Kidney epithelial cell (primary cell): ENCODE data around the gene LYRM1. TPM values are rescaled to one million over a fixed set of nuclear protein-coding genes. Genes with fewer than 3 reads are reported as not detected.
"Not testable (repeated sequence)": the region's sequence is repeated elsewhere in the genome, so short reads cannot be mapped to it uniquely, and the experiment has no call there.

Experiments
- DNase-seq: peaks from one replicate; pipeline ENCODE4 v3.0.0-alpha.2; 2010; ENCODE audit warnings: low read depth
- H3K27me3 ChIP-seq: 2 replicates; pipeline ENCODE4 v1.6.0; 2011; ENCODE audit warnings: low read length; ENCODE audit not compliant: control insufficient read depth, insufficient read depth
- H3K36me3 ChIP-seq: 2 replicates; pipeline ENCODE4 v1.5.1; 2011; ENCODE audit warnings: low read length; ENCODE audit not compliant: control insufficient read depth, insufficient read depth
- H3K4me3 ChIP-seq: 2 replicates; pipeline ENCODE4 v1.5.1; 2011; ENCODE audit warnings: low read depth, mild to moderate bottlenecking, control low read depth, low read length
- CTCF ChIP-seq: IDR thresholded peaks from 2 replicates; pipeline ENCODE4 v1.5.1; 2011; ENCODE audit warnings: mild to moderate bottlenecking, moderate library complexity, low read length, control low read depth, inconsistent platforms; ENCODE audit not compliant: insufficient read depth, poor library complexity, severe bottlenecking
- total RNA-seq: library from RNA; depleted of rRNA; stranded (reverse); fragments of >200 nt; gene quantifications from 2 replicates; pipeline ENCODE4 v1.2.3, GENCODE V29; 2015

The LYRM1 gene
- total RNA-seq, 1 donor from 2014 or later = 64.8 TPM

- no peak for TF ChIP-seq CTCF
- Histone ChIP-seq H3K4me3 (no peak overlapping the region), H3K27me3 (no peaks in the 10 kb centered on the region), H3K36me3 (no peaks in the 10 kb centered on the region)
- DNase-seq = no peak
Measured at GRCh38 chr16:20944861-20945574, 44.4 kb downstream of the LYRM1 start.

- DNase-seq, H3K36me3 ChIP-seq, H3K27me3 ChIP-seq, H3K4me3 ChIP-seq: not testable (repeated sequence)
Measured at GRCh38 chr16:20945575-20945875, 45.0 kb downstream of the LYRM1 start.

DNA sequence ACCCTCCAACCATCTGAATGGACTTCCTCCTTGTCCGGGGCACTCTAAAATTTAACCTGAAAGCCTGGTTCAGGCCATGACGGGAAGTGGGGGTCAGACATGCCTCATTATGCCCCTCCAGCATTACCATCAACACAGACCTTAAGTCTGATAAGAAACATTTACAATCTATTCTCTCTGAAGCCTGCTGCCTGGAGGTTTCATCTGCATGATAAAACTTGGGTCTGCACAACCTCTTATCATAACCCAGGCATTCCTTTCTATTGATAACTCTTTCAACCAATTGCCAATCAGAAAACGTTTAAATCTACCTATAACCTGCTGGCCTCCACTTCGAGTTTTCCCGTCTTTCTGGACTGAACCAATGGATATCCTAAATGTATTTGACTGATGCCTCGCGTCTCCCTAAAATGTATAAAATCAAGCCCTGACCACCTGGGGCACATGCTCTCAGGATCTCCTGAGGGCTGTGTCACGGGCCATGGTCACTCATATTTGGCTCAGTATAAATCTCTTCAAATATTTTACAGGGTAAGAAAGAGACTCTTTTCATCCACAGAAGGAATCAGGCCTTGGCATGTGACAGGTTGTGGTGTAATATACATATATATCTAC, 45.6 kb downstream of the LYRM1 start:
- no peak for DNase-seq
- H3K27me3 ChIP-seq = no peaks in the 10 kb centered on the region
- H3K4me3 ChIP-seq = no peak overlapping the region
- H3K36me3 ChIP-seq = no peaks in the 10 kb centered on the region
- TF ChIP-seq CTCF = no peak

DNA sequence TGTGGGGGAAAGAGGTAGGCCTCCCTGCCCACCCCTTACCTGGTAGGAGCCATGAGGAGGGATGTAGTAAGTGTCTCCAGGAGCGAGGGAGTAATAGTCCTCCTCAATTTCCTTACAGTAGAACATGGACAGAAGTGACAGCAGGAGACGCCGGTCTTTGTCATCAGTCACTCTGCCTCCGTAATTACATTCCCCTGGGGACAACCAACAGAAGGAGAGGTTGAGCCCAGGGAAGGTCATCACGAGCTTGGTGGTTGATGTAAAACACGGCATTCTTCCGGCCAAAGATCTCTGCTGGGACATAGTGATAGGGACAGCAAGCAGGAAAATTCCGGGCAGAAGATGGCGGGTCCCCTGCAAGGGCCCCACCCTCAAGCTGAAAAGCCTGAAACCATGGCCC, 47.9 kb downstream of the LYRM1 start:
- no peak for DNase-seq
- Histone ChIP-seq H3K4me3 (no peak overlapping the region), H3K36me3 (no peaks in the 10 kb centered on the region), H3K27me3 (no peaks in the 10 kb centered on the region)
- no peak for TF ChIP-seq CTCF

DNA sequence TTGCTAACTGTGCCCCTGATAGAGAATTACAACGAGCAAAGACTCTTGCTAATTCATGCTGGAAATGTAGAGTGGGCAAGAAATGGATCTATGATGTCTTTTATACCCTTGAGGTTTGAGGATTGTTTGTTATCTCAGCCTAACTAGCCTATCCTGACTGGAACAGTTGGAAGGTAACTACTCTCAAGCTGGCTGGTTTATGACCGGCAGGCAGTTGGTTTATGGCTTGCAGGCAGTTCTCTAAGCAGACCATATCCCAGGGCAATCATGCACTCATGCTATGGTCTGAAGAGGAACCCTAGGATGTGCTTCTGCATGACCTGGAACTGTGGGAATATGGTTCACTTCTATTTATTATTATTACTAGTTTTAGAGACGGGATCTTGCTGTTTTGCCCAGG, 49.1 kb downstream of the LYRM1 start:
- Histone ChIP-seq H3K4me3 (no peak overlapping the region), H3K27me3 (no peaks in the 10 kb centered on the region), H3K36me3 (no peaks in the 10 kb centered on the region)
- no peak for DNase-seq
- TF ChIP-seq CTCF = no peak

- no peak for DNase-seq
- Histone ChIP-seq H3K36me3 (no peaks in the 10 kb centered on the region), H3K4me3 (no peak overlapping the region), H3K27me3 (no peaks in the 10 kb centered on the region)
- TF ChIP-seq CTCF = no peak
Measured at GRCh38 chr16:20950294-20950693, 49.7 kb downstream of the LYRM1 start.
